Thoracic aorta (tissue), 2 donors: Measurements from ENCODE around the gene EEF2K. TPM values are rescaled to one million over a fixed set of nuclear protein-coding genes. Genes with fewer than 3 reads are reported as not detected.

Source experiments
- ATAC-seq: fragments of 150-250 bp; one replicate; pipeline ENCODE4 v1.8.0; 2017; ENCODE audit warnings: low read depth; ENCODE audit not compliant: insufficient number of reproducible peaks, low FRiP score
- DNase-seq: peaks from one replicate; pipeline ENCODE4 v3.0.0-alpha.2; 2020; ENCODE audit warnings: low spot score
- H3K27ac ChIP-seq, 2 donors: fragments of 200-600 bp; sonication (generic); 1 replicate in 1 of 2; 2 replicates in 1 of 2; pipeline ENCODE4 v1.5.1; 2016; ENCODE audit warnings: mild to moderate bottlenecking in 2 of 2, moderate library complexity in 2 of 2
- H3K27me3 ChIP-seq: fragments of 200-600 bp; sonication (generic); replicated peaks from 2 replicates; pipeline ENCODE4 v1.6.0; 2016; ENCODE audit warnings: mild to moderate bottlenecking; ENCODE audit not compliant: insufficient read depth
- H3K36me3 ChIP-seq: fragments of 200-600 bp; sonication (generic); one replicate; pipeline ENCODE4 v1.5.1; 2016
- H3K4me1 ChIP-seq, 2 donors: fragments of 200-600 bp; sonication (generic); 1 replicate in 1 of 2; 2 replicates in 1 of 2; pipeline versions ENCODE4 v1.5.1 to v1.6.0; 2016; ENCODE audit warnings: low read depth in 2 of 2, mild to moderate bottlenecking in 1 of 2; ENCODE audit not compliant: control insufficient read depth in 1 of 2
- H3K4me3 ChIP-seq: fragments of 200-600 bp; sonication (generic); 2 replicates; pipeline ENCODE4 v1.5.1; 2016; ENCODE audit warnings: mild to moderate bottlenecking
- H3K9me3 ChIP-seq: fragments of 200-600 bp; sonication (generic); 2 replicates; pipeline ENCODE4 v1.5.1; 2016
- total RNA-seq, 2 donors: library from RNA; depleted of rRNA; stranded (reverse); fragments of >200 nt; gene quantifications; one replicate each; pipeline versions ENCODE4 v1.1.0 to v1.2.3, GENCODE V29; 2016
- TF ChIP-seq, protein P1 (sequence below): fragments of 200-600 bp; sonication (generic); IDR thresholded peaks from one replicate; pipeline ENCODE4 v1.5.1; 2019; ENCODE audit warnings: antibody characterized with exemption

EEF2K gene
- total RNA-seq, 2 donors from 2014 or later, result 35.1 to 38.2 TPM

DNA sequence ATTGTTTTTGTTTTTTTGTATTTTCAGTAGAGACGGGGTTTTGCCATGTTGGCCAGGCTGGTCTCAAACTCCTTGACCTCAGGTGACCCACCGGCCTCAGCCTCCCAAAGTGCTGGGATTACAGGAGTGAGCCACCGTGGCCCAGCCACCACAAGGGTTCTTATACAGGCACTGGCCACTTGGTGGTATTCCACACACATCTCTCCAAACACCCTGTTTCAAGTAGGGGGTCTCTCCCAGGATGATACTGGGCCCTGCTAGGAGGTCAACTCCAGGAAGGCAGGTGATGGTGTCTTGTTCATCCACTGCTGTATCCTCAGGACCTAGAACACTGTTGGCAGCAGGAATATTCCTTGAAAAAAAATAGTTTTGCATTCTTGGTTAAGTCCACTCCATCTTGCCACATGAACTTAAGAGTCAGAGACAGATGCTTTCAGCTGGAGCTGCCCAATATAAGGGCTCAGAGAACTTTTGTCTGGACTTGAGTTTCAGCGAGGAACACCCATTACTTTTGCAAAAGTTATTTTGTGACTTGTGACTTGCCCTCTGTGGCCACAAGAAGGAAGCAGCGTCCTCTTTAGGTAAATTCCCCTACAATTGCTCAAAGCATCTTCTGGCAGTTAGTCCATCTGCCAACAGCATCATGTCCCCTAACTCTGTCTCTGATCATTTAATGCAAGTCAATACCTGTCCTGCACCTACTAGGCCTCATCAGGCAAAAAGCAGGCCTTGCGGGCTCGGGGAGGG lies 7.4 kb upstream of the EEF2K start:
- H3K27me3 ChIP-seq, result no peaks in the 10 kb centered on the region
- TF ChIP-seq, protein P1, sequence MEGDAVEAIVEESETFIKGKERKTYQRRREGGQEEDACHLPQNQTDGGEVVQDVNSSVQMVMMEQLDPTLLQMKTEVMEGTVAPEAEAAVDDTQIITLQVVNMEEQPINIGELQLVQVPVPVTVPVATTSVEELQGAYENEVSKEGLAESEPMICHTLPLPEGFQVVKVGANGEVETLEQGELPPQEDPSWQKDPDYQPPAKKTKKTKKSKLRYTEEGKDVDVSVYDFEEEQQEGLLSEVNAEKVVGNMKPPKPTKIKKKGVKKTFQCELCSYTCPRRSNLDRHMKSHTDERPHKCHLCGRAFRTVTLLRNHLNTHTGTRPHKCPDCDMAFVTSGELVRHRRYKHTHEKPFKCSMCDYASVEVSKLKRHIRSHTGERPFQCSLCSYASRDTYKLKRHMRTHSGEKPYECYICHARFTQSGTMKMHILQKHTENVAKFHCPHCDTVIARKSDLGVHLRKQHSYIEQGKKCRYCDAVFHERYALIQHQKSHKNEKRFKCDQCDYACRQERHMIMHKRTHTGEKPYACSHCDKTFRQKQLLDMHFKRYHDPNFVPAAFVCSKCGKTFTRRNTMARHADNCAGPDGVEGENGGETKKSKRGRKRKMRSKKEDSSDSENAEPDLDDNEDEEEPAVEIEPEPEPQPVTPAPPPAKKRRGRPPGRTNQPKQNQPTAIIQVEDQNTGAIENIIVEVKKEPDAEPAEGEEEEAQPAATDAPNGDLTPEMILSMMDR, result no peak
- H3K9me3 ChIP-seq, result no peaks in the 10 kb centered on the region
- H3K27ac ChIP-seq, result peak overlapping the region; percentile 89 to 97
- H3K36me3 ChIP-seq, result no peaks in the 10 kb centered on the region
- no peak for DNase-seq
- peak overlapping the region; percentile 55 for H3K4me3 ChIP-seq
- peaks cover 16 to 31% of the 10 kb centered on the region in 2 donors for H3K4me1 ChIP-seq
- no peak for ATAC-seq

DNA sequence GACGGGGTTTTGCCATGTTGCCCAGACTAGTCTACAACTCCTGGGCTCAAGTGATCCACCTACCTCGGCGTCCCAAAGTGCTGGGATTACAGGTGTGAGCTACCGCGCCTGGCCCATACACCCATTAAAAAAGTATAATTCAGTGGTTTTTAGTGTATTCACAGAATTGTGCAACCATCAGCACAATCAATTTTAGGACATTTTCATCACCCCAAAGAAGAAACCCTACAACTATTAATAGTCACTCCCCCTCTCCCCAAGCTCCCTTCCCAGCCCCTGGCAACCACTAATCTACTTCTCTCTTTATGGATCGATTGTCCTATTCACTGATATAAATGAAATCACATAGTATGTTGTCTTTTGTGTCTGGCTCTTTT lies 3.8 kb upstream of the EEF2K start:
- no peaks in the 10 kb centered on the region for H3K27me3 ChIP-seq
- TF ChIP-seq, protein P1, result no peak
- H3K27ac ChIP-seq, result no peak overlapping the region
- ATAC-seq, result no peak
- no peaks in the 10 kb centered on the region for H3K36me3 ChIP-seq
- no peaks in the 10 kb centered on the region for H3K9me3 ChIP-seq
- DNase-seq, result no peak
- no peak overlapping the region for H3K4me3 ChIP-seq
- peaks cover 22 to 34% of the 10 kb centered on the region in 2 donors for H3K4me1 ChIP-seq

DNA sequence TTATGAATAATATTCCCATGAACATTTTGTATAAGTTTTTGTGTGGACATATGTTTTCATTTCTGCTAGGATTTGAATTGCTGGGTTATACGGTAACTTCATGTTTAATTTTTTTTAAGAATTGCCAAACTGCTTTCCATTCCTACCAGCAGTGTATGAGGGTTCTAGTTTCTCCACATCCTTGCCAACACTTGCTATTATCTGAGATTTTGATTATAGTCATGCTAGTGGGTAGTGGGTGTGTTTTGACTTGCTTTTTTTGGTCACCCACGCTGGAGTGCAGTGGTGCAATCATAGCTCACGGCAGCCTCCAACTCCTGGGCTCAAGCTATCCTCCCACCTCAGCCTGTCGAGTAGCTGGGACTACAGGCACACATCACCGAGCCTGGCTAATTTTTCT lies 3.0 kb upstream of the EEF2K start:
- no peak overlapping the region for H3K4me3 ChIP-seq
- ATAC-seq (no peak), DNase-seq (no peak)
- peaks cover 29 to 42% of the 10 kb centered on the region in 2 donors for H3K4me1 ChIP-seq
- no peaks in the 10 kb centered on the region for H3K36me3 ChIP-seq
- TF ChIP-seq, protein P1, result no peak
- H3K27me3 ChIP-seq, result no peaks in the 10 kb centered on the region
- H3K27ac ChIP-seq, result no peak overlapping the region
- no peaks in the 10 kb centered on the region for H3K9me3 ChIP-seq

DNA sequence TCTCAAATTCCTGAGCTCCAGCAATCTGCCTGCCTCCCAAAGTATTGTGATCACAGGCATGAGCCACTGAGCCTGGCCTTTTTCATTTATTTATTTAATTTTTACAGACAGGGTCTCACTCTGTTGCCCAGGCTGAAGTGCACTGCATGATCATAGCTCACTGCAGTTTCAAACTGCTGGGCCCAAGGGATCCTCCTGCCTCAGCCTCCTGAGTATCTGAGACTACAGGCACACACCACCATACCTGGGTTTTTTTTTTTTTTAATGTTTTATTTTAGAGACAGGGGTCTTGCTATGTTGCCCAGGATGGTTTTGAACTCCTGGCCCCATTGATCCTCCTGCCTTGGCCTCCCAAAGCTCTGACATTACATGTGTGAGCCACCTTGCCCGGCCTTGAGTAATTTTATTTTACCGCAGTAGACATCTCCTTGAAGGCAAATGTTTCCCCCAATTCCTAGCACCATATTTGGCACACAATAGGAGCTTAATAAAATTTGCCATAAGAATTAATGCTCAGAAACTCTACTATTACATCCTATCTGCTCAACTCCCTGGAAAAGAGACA lies 1.9 kb upstream of the EEF2K start:
- ATAC-seq, result no peak
- no peak overlapping the region for H3K27ac ChIP-seq
- H3K9me3 ChIP-seq, result no peaks in the 10 kb centered on the region
- no peak for DNase-seq
- no peaks in the 10 kb centered on the region for H3K27me3 ChIP-seq
- H3K4me3 ChIP-seq, result no peak overlapping the region
- H3K36me3 ChIP-seq, result no peaks in the 10 kb centered on the region
- TF ChIP-seq, protein P1, result no peak
- H3K4me1 ChIP-seq, result peaks cover 28 to 42% of the 10 kb centered on the region in 2 donors

DNA sequence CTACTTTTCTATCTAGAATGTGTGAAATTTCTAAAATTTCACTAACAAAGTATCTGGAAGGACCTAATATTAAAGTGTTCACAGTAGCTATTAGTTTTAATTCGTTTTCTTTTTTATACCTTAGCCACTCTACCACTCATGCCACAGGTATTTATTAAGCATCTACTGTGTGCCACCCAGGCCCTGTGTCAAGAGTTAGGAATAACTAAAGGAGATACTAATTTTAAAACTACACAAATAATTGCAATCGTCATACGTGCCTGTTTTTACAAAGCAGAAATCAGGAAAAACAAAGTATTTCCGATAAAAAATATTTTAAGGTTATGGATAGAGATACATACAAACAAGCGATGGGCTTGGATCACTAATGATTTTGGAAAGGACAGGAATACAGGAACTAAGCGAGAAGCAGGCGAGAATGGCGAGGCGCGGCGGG lies 483 bp upstream of the EEF2K start:
- Histone ChIP-seq H3K27ac (peak overlapping the region; percentile 87 to 94), H3K4me1 (peaks cover 26 to 43% of the 10 kb centered on the region in 2 donors), H3K9me3 (no peaks in the 10 kb centered on the region), H3K27me3 (no peaks in the 10 kb centered on the region), H3K36me3 (no peaks in the 10 kb centered on the region), H3K4me3 (peak overlapping the region; percentile 97)
- no peak for DNase-seq
- no peak for ATAC-seq
- TF ChIP-seq, protein P1, result no peak
